Type B pancreatic cell (in vitro differentiated cells): ENCODE data around the gene LITAFD. TPM values are rescaled to one million over a fixed set of nuclear protein-coding genes. Genes with fewer than 3 reads are reported as not detected.

Experiments
- DNase-seq: peaks from one replicate; pipeline ENCODE4 v3.0.0; 2021; ENCODE audit warnings: mixed read lengths; ENCODE audit not compliant: unreplicated experiment; ENCODE audit errors: extremely low spot score
- H3K27ac Mint-ChIP-seq: 2 replicates; pipeline ENCODE4 v1.8.0; 2021; ENCODE audit warnings: mild to moderate bottlenecking, mixed read lengths
- H3K27me3 Mint-ChIP-seq: 2 replicates; pipeline ENCODE4 v1.8.0; 2021; ENCODE audit warnings: mixed read lengths
- H3K36me3 Mint-ChIP-seq: 2 replicates; pipeline ENCODE4 v1.8.0; 2021; ENCODE audit warnings: mixed read lengths
- H3K4me1 Mint-ChIP-seq: one replicate; pipeline ENCODE4 v1.8.0; 2021; ENCODE audit warnings: mixed read lengths; ENCODE audit not compliant: unreplicated experiment
- H3K4me3 Mint-ChIP-seq: 2 replicates; pipeline ENCODE4 v1.8.0; 2021; ENCODE audit warnings: mild to moderate bottlenecking, mixed read lengths
- H3K9me3 Mint-ChIP-seq: 2 replicates; pipeline ENCODE4 v1.8.0; 2021; ENCODE audit warnings: mixed read lengths
- total RNA-seq: library from RNA; stranded (reverse); gene quantifications from 2 replicates; pipeline ENCODE4 v1.2.1, GENCODE V29; 2021; ENCODE audit warnings: low replicate concordance
- TF ChIP-seq, protein P1 (sequence below): fragments of 200-600 bp; sonication (generic); conservative IDR thresholded peaks from 2 replicates; pipeline ENCODE4 v1.5.0; 2021; ENCODE audit warnings: antibody characterized with exemption, mild to moderate bottlenecking

Gene LITAFD
- total RNA-seq, 1 donor from 2014 or later = not detected

DNA sequence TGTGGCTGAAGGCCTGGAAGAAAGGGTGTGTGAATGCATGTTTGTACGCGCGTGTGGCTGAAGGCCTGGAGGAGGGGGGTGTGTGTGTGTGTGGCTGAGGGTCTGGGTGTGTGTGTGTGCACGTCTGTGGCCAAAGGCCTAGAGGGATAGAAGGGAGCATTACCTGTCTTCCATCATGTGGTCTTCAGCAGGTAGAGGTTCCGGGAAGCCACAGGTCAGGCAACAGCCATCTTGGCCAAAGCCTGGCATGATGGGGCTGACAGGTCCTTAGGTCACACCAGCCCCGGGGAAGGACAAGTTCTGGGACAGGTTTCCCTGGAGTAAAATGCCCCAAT, 5.2 kb downstream of the LITAFD start:
- TF ChIP-seq, protein P1, sequence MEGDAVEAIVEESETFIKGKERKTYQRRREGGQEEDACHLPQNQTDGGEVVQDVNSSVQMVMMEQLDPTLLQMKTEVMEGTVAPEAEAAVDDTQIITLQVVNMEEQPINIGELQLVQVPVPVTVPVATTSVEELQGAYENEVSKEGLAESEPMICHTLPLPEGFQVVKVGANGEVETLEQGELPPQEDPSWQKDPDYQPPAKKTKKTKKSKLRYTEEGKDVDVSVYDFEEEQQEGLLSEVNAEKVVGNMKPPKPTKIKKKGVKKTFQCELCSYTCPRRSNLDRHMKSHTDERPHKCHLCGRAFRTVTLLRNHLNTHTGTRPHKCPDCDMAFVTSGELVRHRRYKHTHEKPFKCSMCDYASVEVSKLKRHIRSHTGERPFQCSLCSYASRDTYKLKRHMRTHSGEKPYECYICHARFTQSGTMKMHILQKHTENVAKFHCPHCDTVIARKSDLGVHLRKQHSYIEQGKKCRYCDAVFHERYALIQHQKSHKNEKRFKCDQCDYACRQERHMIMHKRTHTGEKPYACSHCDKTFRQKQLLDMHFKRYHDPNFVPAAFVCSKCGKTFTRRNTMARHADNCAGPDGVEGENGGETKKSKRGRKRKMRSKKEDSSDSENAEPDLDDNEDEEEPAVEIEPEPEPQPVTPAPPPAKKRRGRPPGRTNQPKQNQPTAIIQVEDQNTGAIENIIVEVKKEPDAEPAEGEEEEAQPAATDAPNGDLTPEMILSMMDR = no peak
- Mint-ChIP-seq H3K4me3 (no peak overlapping the region), H3K9me3 (no peaks in the 10 kb centered on the region), H3K27ac (no peak overlapping the region), H3K4me1 (peaks cover 16% of the 10 kb centered on the region), H3K36me3 (peaks cover 11% of the 10 kb centered on the region), H3K27me3 (no peaks in the 10 kb centered on the region)
- no peak for DNase-seq

DNA sequence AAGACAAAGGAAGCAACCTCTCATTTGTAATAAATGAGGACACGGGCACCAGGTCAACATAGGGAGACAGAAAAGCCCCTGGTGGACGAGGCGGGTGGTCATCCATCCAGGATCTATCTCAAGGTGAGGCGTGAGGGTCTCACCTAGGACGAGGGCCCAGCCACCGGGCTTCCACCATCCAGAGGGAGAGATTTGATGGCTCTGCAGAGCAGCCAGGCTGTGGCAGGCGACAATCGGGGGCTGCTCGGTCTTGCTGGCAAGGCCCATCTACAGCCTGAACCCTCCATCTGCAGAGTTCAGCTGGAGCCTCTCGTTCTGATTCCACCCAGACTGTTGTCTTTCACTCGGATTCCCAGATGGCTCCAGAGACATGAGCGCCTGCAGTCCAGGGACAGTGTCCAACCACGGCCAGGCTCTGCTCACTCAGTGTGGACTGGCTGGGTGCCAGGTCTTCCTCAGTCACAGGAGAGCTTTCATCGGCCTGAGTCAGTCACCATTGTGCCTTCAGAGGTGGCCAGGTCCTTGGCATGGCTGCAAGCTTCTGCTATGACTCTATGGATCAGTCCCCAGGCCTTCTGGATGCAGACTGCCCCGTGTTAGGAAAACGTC, 5.9 kb downstream of the LITAFD start:
- H3K27ac Mint-ChIP-seq = no peak overlapping the region
- H3K4me1 Mint-ChIP-seq = peaks cover 20% of the 10 kb centered on the region
- H3K9me3 Mint-ChIP-seq = no peaks in the 10 kb centered on the region
- no peak for DNase-seq
- TF ChIP-seq, protein P1 = peak; percentile 16
- no peak overlapping the region for H3K4me3 Mint-ChIP-seq
- H3K27me3 Mint-ChIP-seq = no peaks in the 10 kb centered on the region
- peaks cover 11% of the 10 kb centered on the region for H3K36me3 Mint-ChIP-seq

DNA sequence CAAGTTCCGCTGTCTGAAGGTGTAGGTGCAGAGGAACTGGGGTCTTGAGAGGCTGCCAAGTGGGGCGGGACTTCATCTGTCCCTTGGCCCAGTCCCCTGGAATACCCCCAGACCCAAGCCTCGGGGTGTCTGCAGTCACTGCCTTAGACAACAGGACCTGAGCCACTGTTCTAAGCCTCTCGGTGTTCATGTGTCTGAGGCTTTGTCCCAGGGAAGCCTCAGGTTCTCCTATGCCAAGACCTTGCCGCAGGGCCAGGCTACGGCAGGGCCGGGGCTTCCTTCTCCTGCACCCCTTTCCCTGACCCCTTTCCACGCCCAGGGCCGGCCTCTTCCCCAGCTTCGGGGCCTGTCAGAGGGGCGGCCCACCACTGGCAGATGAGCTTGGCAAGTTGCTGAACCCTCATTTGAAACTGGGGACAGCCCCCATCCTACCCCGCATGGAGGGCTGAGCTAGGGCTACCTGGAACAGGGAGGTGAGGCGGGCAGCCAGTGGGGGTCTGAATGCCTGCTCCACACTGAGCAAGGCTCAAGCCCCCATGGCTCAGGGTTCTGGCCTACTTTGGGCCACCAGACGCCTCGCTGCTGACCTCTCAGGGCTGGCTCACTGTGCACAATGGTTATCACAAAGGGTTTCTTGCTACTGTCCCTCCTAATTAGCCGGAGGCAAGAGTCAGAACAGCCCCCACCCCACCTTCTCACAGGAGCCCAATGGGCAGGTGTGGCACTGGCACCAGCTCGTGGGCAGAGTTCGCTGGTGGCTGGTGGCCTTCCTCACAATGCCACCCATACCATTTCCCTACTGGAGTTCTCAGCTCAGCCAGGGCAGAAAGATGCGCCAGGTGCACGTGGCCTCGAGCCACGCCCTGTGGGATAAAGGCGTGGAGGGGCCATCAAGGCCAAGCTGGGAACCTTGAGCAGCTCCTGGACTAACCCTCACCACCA, 7.1 kb downstream of the LITAFD start:
- H3K27ac Mint-ChIP-seq = no peak overlapping the region
- no peak overlapping the region for H3K4me3 Mint-ChIP-seq
- H3K36me3 Mint-ChIP-seq = peaks cover 15% of the 10 kb centered on the region
- TF ChIP-seq, protein P1 = no peak
- DNase-seq = no peak
- H3K27me3 Mint-ChIP-seq = no peaks in the 10 kb centered on the region
- peaks cover 23% of the 10 kb centered on the region for H3K4me1 Mint-ChIP-seq
- no peaks in the 10 kb centered on the region for H3K9me3 Mint-ChIP-seq

DNA sequence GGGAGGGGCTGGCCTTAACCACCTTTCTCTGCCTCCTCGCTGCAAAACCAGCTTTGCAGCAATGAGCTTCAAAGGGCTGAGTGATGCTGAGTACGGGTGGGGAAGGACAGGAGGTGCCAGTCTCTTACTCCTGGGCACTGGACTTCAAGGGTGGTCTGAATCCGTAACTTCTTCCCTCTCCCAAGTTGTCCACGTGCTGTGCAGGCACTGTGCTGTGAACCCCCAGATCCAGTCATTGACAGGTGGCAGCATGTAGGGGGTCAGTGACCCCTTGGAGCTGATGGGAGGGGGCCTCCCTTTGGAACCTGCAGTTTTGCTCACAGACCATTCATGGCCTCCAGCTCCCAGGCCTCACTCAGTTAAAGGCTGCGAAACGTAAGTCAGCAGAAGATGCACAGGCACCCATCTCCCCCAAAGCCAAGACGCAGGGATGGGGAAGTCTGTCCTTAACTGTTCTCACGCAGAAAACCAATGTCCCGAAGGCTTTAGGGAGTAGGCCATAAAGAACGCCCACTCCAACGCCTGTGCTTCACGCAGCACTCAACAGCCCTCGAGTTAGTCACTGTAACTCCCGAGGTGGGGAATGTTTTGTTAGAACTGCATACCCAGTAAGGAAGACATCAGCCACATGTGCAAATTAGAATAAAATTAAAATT, 7.9 kb downstream of the LITAFD start:
- H3K27ac Mint-ChIP-seq = no peak overlapping the region
- H3K9me3 Mint-ChIP-seq = no peaks in the 10 kb centered on the region
- H3K27me3 Mint-ChIP-seq = no peaks in the 10 kb centered on the region
- no peak overlapping the region for H3K4me3 Mint-ChIP-seq
- TF ChIP-seq, protein P1 = no peak
- H3K4me1 Mint-ChIP-seq = peaks cover 23% of the 10 kb centered on the region
- no peak for DNase-seq
- peaks cover 20% of the 10 kb centered on the region for H3K36me3 Mint-ChIP-seq

DNA sequence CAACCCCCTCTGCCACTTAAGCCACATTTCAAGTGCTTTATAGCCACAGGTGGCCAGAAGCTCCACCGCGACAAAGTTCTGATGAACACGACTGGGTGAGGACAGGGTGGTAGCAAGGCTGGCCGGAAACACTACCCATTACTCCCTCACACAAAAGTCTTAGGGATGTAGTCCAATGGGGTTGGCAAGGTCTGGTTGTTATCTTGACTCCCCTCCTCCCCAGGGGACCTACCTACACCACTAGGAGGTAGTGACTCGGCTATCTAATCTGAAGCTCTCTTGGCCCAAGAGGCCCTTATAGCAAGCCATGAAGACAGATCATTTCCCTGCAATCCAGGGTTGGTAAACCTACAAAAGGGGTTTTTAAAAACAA, 8.4 kb downstream of the LITAFD start:
- H3K36me3 Mint-ChIP-seq = peaks cover 20% of the 10 kb centered on the region

More for the DNA sequence above, 8.4 kb downstream of the LITAFD start:
- H3K27me3 Mint-ChIP-seq = no peaks in the 10 kb centered on the region
- TF ChIP-seq, protein P1 = no peak
- H3K4me3 Mint-ChIP-seq = no peak overlapping the region
- no peaks in the 10 kb centered on the region for H3K9me3 Mint-ChIP-seq
- peaks cover 19% of the 10 kb centered on the region for H3K4me1 Mint-ChIP-seq
- no peak overlapping the region for H3K27ac Mint-ChIP-seq
- DNase-seq = no peak
